Liver (tissue), 9 donors: Measurements from ENCODE around the gene SEMA4D. TPM values are rescaled to one million over a fixed set of nuclear protein-coding genes. Genes with fewer than 3 reads are reported as not detected.

Source experiments
- DNase-seq: peaks from one replicate; pipeline ENCODE4 v3.0.0-alpha.2; 2017; ENCODE audit warnings: low spot score
- H3K27ac ChIP-seq, 2 donors: one replicate each; pipeline ENCODE4 v1.7.0; 2013; ENCODE audit warnings: inconsistent platforms in 2 of 2, low read length in 2 of 2, control low read depth in 1 of 2, low read depth in 1 of 2, mild to moderate bottlenecking in 1 of 2
- H3K27me3 ChIP-seq, 4 donors: one replicate each; pipeline versions ENCODE4 v1.6.1 to v1.7.0; 2013; ENCODE audit warnings: low read length in 3 of 4, inconsistent platforms in 1 of 4, mild to moderate bottlenecking in 1 of 4, moderate library complexity in 1 of 4; ENCODE audit not compliant: control insufficient read depth in 4 of 4, insufficient read depth in 4 of 4
- H3K36me3 ChIP-seq, 4 donors: one replicate each; pipeline versions ENCODE4 v1.6.1 to v1.7.0; 2013; ENCODE audit warnings: low read length in 3 of 4, mild to moderate bottlenecking in 3 of 4, low read depth in 1 of 4, moderate library complexity in 1 of 4; ENCODE audit not compliant: control insufficient read depth in 4 of 4, insufficient read depth in 3 of 4
- H3K4me1 ChIP-seq, 4 donors: one replicate each; pipeline versions ENCODE4 v1.6.1 to v1.7.0; 2013; ENCODE audit warnings: low read length in 3 of 4, mild to moderate bottlenecking in 3 of 4, moderate library complexity in 1 of 4; ENCODE audit not compliant: control insufficient read depth in 4 of 4, insufficient read depth in 4 of 4
- H3K4me3 ChIP-seq, 3 donors: one replicate each; pipeline versions ENCODE4 v1.6.1 to v1.7.0; 2013; ENCODE audit warnings: low read length in 3 of 3, control low read depth in 1 of 3, low read depth in 1 of 3, mild to moderate bottlenecking in 1 of 3
- H3K9ac ChIP-seq, 2 donors: one replicate each; pipeline ENCODE4 v1.7.0; 2013; ENCODE audit warnings: low read length in 2 of 2, mild to moderate bottlenecking in 2 of 2, moderate library complexity in 2 of 2, control low read depth in 1 of 2, low read depth in 1 of 2
- H3K9me3 ChIP-seq, 4 donors: one replicate each; pipeline versions ENCODE4 v1.6.1 to v1.7.0; 2013; ENCODE audit warnings: low read length in 3 of 4; ENCODE audit not compliant: control insufficient read depth in 4 of 4
- EGR1 ChIP-seq, 2 donors: IDR thresholded peaks; 2 replicates each; pipeline ENCODE4 v1.6.1; 2016 to 2018; ENCODE audit warnings: antibody characterized with exemption in 2 of 2, low read depth in 2 of 2
- FOXA1 ChIP-seq: IDR thresholded peaks from 2 replicates; pipeline ENCODE4 v1.6.1; 2016; ENCODE audit warnings: antibody characterized with exemption
- FOXA2 ChIP-seq: IDR thresholded peaks from 2 replicates; pipeline ENCODE4 v1.6.1; 2016; ENCODE audit warnings: antibody characterized with exemption
- GABPA ChIP-seq, 2 donors: IDR thresholded peaks in 1 of 2; conservative IDR thresholded peaks in 1 of 2; 2 replicates each; pipeline ENCODE4 v1.6.1; 2016; ENCODE audit warnings: antibody characterized with exemption in 2 of 2, mild to moderate bottlenecking in 1 of 2, moderate library complexity in 1 of 2
- HNF4A ChIP-seq, 2 donors: conservative IDR thresholded peaks; 2 replicates each; pipeline ENCODE4 v1.6.1; 2016; ENCODE audit warnings: antibody characterized with exemption in 2 of 2, mild to moderate bottlenecking in 2 of 2
- HNF4G ChIP-seq: IDR thresholded peaks from 2 replicates; pipeline ENCODE4 v1.6.1; 2016; ENCODE audit warnings: antibody characterized with exemption
- JUND ChIP-seq, 2 donors: IDR thresholded peaks; 2 replicates each; pipeline ENCODE4 v1.6.1; 2016; ENCODE audit warnings: antibody characterized with exemption in 2 of 2
- RXRA ChIP-seq, 2 donors: IDR thresholded peaks; 2 replicates each; pipeline ENCODE4 v1.6.1; 2017 to 2018; ENCODE audit warnings: antibody characterized with exemption in 2 of 2, mild to moderate bottlenecking in 1 of 2
- TAF1 ChIP-seq: conservative IDR thresholded peaks from 2 replicates; pipeline ENCODE4 v1.6.1; 2016; ENCODE audit warnings: antibody characterized with exemption, mild to moderate bottlenecking
- WGBS: extraction: QIAGEN DNeasy Blood & Tissue Kit; methylation state at CpG from one replicate; pipeline ENCODE4 v1.1.7; 2013; 5-methylcytosine and 5-hydroxymethylcytosine counted together
- polyA plus RNA-seq, 2 donors: library from polyadenylated mRNA; stranded (reverse) in 1 of 2; unstranded in 1 of 2; fragments of 200-250 nt in 1 of 2; fragments of >200 nt in 1 of 2; fragmentation: Nextera tagmentation in 1 of 2; extraction: Ambion mirVana in 1 of 2; gene quantifications; one replicate each; pipeline versions ENCODE4 v1.2.1 to v1.2.3, GENCODE V29; 2013 to 2015
- total RNA-seq, 2 donors: library from RNA; depleted of rRNA; stranded (reverse); fragments of >200 nt; gene quantifications; one replicate each; pipeline ENCODE4 v1.2.3, GENCODE V29; 2014
- TF ChIP-seq, protein P1 (sequence below): IDR thresholded peaks from 2 replicates; pipeline ENCODE4 v1.6.1; 2016; ENCODE audit warnings: antibody characterized with exemption
- TF ChIP-seq, protein P2 (sequence below): IDR thresholded peaks from 2 replicates; pipeline ENCODE4 v1.6.1; 2016; ENCODE audit warnings: antibody characterized with exemption, mild to moderate bottlenecking
- TF ChIP-seq, protein P3 (sequence below): IDR thresholded peaks from 2 replicates; pipeline ENCODE4 v1.6.1; 2016; ENCODE audit warnings: antibody characterized with exemption
- TF ChIP-seq, protein P4 (sequence below): IDR thresholded peaks from 2 replicates; pipeline ENCODE4 v1.6.1; 2016; ENCODE audit warnings: antibody characterized with exemption
- donor health status: healthy.
- donor health status: healthy.
- donor health status: healthy.
- donor health status: healthy.
- donor health status: healthy.

Gene SEMA4D
- total and polyA plus RNA-seq, 4 donors = 1.4 to 12.0 (median 4.1) TPM

DNA sequence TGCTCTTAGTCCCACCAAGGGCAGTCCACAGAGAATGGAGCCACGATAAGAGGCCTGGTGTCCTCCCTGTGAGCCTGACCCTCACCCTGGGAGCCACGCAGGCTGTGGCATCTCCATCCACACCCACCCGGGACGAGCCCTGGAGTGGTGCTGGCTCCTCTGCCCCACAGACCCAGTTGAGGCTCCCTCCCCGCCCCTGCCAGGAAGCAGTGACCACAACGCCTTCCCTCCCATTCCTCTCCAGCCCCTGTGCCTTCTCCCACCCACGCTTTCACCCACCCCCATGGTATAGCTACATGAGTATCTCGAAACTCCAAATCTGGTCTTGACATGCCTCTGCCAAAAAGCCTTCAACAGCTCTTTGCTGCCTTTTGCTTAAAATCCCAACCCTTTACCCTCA, 57.9 kb downstream of the SEMA4D start (continued):
- TF ChIP-seq GABPA (IDR thresholded peaks at IDR 0.05 in 1 of 2, conservative IDR thresholded peaks at IDR 0.05 in 1 of 2) (no peak), FOXA2 (no peak), HNF4A (conservative IDR thresholded peaks at IDR 0.05) (no peak)
- TF ChIP-seq, protein P1, sequence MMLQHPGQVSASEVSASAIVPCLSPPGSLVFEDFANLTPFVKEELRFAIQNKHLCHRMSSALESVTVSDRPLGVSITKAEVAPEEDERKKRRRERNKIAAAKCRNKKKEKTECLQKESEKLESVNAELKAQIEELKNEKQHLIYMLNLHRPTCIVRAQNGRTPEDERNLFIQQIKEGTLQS = no peak
- TF ChIP-seq, protein P2, sequence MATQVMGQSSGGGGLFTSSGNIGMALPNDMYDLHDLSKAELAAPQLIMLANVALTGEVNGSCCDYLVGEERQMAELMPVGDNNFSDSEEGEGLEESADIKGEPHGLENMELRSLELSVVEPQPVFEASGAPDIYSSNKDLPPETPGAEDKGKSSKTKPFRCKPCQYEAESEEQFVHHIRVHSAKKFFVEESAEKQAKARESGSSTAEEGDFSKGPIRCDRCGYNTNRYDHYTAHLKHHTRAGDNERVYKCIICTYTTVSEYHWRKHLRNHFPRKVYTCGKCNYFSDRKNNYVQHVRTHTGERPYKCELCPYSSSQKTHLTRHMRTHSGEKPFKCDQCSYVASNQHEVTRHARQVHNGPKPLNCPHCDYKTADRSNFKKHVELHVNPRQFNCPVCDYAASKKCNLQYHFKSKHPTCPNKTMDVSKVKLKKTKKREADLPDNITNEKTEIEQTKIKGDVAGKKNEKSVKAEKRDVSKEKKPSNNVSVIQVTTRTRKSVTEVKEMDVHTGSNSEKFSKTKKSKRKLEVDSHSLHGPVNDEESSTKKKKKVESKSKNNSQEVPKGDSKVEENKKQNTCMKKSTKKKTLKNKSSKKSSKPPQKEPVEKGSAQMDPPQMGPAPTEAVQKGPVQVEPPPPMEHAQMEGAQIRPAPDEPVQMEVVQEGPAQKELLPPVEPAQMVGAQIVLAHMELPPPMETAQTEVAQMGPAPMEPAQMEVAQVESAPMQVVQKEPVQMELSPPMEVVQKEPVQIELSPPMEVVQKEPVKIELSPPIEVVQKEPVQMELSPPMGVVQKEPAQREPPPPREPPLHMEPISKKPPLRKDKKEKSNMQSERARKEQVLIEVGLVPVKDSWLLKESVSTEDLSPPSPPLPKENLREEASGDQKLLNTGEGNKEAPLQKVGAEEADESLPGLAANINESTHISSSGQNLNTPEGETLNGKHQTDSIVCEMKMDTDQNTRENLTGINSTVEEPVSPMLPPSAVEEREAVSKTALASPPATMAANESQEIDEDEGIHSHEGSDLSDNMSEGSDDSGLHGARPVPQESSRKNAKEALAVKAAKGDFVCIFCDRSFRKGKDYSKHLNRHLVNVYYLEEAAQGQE = no peak

DNA sequence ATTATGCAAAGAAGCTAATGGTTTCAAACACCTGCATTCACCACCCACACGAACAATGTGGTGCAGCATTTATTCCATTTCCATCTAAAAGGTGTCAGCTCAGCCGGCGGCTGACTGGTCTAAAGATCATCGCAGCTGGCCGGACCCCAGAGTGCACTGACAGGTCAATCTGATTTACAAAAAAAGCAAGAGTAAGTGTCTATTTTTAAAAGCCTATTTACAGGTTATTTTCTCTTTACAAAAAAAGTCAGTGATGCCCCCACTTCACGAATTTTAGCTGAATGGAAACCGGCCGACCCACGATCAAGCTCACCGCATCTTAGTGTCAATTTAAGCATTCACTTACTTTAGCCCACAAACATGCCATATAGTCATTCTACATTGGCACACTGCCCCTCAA, 58.3 kb downstream of the SEMA4D start:
- no peak overlapping the region for H3K9ac ChIP-seq
- no peaks in the 10 kb centered on the region for H3K9me3 ChIP-seq
- no peak overlapping the region for H3K27ac ChIP-seq
- WGBS = 67% methylated on average over 10 of the region's 10 CpGs
- DNase-seq = no peak
- no peaks in the 10 kb centered on the region for H3K27me3 ChIP-seq
- H3K36me3 ChIP-seq = no peaks in the 10 kb centered on the region
- TF ChIP-seq, protein P3, sequence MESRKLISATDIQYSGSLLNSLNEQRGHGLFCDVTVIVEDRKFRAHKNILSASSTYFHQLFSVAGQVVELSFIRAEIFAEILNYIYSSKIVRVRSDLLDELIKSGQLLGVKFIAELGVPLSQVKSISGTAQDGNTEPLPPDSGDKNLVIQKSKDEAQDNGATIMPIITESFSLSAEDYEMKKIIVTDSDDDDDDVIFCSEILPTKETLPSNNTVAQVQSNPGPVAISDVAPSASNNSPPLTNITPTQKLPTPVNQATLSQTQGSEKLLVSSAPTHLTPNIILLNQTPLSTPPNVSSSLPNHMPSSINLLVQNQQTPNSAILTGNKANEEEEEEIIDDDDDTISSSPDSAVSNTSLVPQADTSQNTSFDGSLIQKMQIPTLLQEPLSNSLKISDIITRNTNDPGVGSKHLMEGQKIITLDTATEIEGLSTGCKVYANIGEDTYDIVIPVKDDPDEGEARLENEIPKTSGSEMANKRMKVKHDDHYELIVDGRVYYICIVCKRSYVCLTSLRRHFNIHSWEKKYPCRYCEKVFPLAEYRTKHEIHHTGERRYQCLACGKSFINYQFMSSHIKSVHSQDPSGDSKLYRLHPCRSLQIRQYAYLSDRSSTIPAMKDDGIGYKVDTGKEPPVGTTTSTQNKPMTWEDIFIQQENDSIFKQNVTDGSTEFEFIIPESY = no peak
- TF ChIP-seq, protein P1 = no peak
- TF ChIP-seq JUND (IDR thresholded peaks at IDR 0.05) (no peak), GABPA (IDR thresholded peaks at IDR 0.05 in 1 of 2, conservative IDR thresholded peaks at IDR 0.05 in 1 of 2) (no peak), TAF1 (no peak), EGR1 (IDR thresholded peaks at IDR 0.05; ENCODE audit: low read depth in 2 of 2) (no peak), RXRA (IDR thresholded peaks at IDR 0.05) (no peak), HNF4A (conservative IDR thresholded peaks at IDR 0.05) (no peak), FOXA1 (no peak), FOXA2 (no peak), HNF4G (no peak)
- TF ChIP-seq, protein P4, sequence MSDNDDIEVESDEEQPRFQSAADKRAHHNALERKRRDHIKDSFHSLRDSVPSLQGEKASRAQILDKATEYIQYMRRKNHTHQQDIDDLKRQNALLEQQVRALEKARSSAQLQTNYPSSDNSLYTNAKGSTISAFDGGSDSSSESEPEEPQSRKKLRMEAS = no peak
- TF ChIP-seq, protein P2 = no peak
- H3K4me3 ChIP-seq = no peak overlapping the region
- H3K4me1 ChIP-seq = peaks cover 0 to 20% (median 11%) of the 10 kb centered on the region in 4 donors
